Osteoblast (primary cell): ENCODE measurements around the gene TMPRSS15. TPM values are rescaled to one million over a fixed set of nuclear protein-coding genes. Genes with fewer than 3 reads are reported as not detected.

ENCODE experiments used
- DNase-seq: peaks from one replicate; pipeline ENCODE4 v3.0.0; 2011; ENCODE audit warnings: low spot score, mixed read lengths; ENCODE audit not compliant: insufficient read length; ENCODE audit errors: missing footprints
- H2AFZ ChIP-seq: 2 replicates; pipeline ENCODE4 v1.6.0; 2011; ENCODE audit warnings: mild to moderate bottlenecking, low read length
- H3K27ac ChIP-seq: 2 replicates; pipeline ENCODE4 v1.5.1; 2011; ENCODE audit warnings: mild to moderate bottlenecking, low read depth, low read length, moderate library complexity
- H3K27me3 ChIP-seq: 2 replicates; pipeline ENCODE4 v1.6.0; 2012; ENCODE audit warnings: mild to moderate bottlenecking, control low read depth, inconsistent platforms, low read length, moderate library complexity; ENCODE audit not compliant: insufficient read depth
- H3K36me3 ChIP-seq: 2 replicates; pipeline ENCODE4 v1.5.1; 2011; ENCODE audit warnings: mild to moderate bottlenecking, low read length, control low read depth, moderate library complexity; ENCODE audit not compliant: insufficient read depth
- H3K4me1 ChIP-seq: 2 replicates; pipeline ENCODE4 v1.5.1; 2011; ENCODE audit warnings: mild to moderate bottlenecking, low read length, control low read depth, moderate library complexity; ENCODE audit not compliant: insufficient read depth
- H3K4me2 ChIP-seq: 2 replicates; pipeline ENCODE4 v1.6.0; 2011; ENCODE audit warnings: mild to moderate bottlenecking, low read length; ENCODE audit not compliant: insufficient read depth
- H3K4me3 ChIP-seq: fragments of 200-600 bp; sonication (generic); 3 replicates; pipeline ENCODE4 v1.5.1; 2012; ENCODE audit warnings: mild to moderate bottlenecking, low read length, inconsistent platforms; ENCODE audit not compliant: insufficient read depth
- H3K79me2 ChIP-seq: 2 replicates; pipeline ENCODE4 v1.6.0; 2012; ENCODE audit warnings: mild to moderate bottlenecking, low read length, control low read depth, inconsistent platforms; ENCODE audit not compliant: insufficient read depth
- H3K9me3 ChIP-seq: 2 replicates; pipeline ENCODE4 v1.5.1; 2011; ENCODE audit warnings: low read depth, low read length, control low read depth
- H4K20me1 ChIP-seq: 2 replicates; pipeline ENCODE4 v1.6.0; 2012; ENCODE audit warnings: mild to moderate bottlenecking, low read length, control low read depth; ENCODE audit not compliant: insufficient read depth
- CTCF ChIP-seq: IDR thresholded peaks from 2 replicates; pipeline ENCODE4 v1.5.1; 2011; ENCODE audit warnings: mild to moderate bottlenecking, low read depth, low read length, moderate library complexity; ENCODE audit errors: extremely low read depth
- total RNA-seq: library from RNA; depleted of rRNA; stranded (reverse); fragments of >200 nt; gene quantifications from 2 replicates; pipeline ENCODE4 v1.2.3, GENCODE V29; 2012

Gene TMPRSS15
- total RNA-seq, 1 donor: not detected

- Histone ChIP-seq H2AFZ (no peak overlapping the region), H4K20me1 (no peaks in the 10 kb centered on the region), H3K4me1 (no peaks in the 10 kb centered on the region), H3K79me2 (no peaks in the 10 kb centered on the region), H3K27ac (no peak overlapping the region), H3K4me2 (no peak overlapping the region), H3K27me3 (no peaks in the 10 kb centered on the region), H3K36me3 (no peaks in the 10 kb centered on the region), H3K4me3 (no peak overlapping the region), H3K9me3 (peaks cover 3% of the 10 kb centered on the region)
- TF ChIP-seq CTCF: no peak
- no peak for DNase-seq
These were observed 175.4 kb downstream of the TMPRSS15 start for GRCh38 chr21:18228060-18228739.

- H3K36me3 ChIP-seq: no peaks in the 10 kb centered on the region
- no peaks in the 10 kb centered on the region for H3K4me1 ChIP-seq
- no peak for DNase-seq
- no peak overlapping the region for H3K27ac ChIP-seq
- no peak for TF ChIP-seq CTCF
- no peak overlapping the region for H3K4me2 ChIP-seq
- H3K4me3 ChIP-seq: no peak overlapping the region
- no peaks in the 10 kb centered on the region for H4K20me1 ChIP-seq
- peaks cover 5% of the 10 kb centered on the region for H3K9me3 ChIP-seq
- H3K27me3 ChIP-seq: no peaks in the 10 kb centered on the region
- H2AFZ ChIP-seq: no peak overlapping the region
- H3K79me2 ChIP-seq: no peaks in the 10 kb centered on the region
These were observed 181.2 kb downstream of the TMPRSS15 start for GRCh38 chr21:18222346-18222745.

GRCh38 chr21:18220498-18220897 lies 183.1 kb downstream of the TMPRSS15 start:
- DNase-seq: no peak
- H3K4me2 ChIP-seq: no peak overlapping the region
- no peak overlapping the region for H3K27ac ChIP-seq
- H3K4me3 ChIP-seq: no peak overlapping the region
- peaks cover 5% of the 10 kb centered on the region for H3K9me3 ChIP-seq
- H3K79me2 ChIP-seq: no peaks in the 10 kb centered on the region
- no peak overlapping the region for H2AFZ ChIP-seq
- no peaks in the 10 kb centered on the region for H3K36me3 ChIP-seq
- no peaks in the 10 kb centered on the region for H3K4me1 ChIP-seq
- TF ChIP-seq CTCF: no peak
- H3K27me3 ChIP-seq: no peaks in the 10 kb centered on the region
- H4K20me1 ChIP-seq: no peaks in the 10 kb centered on the region

Other genes starting within 250 kb of the TMPRSS15 start
- gene CHODL, start 159.0 kb downstream of the TMPRSS15 start, total RNA-seq: not detected in 2 replicates